ENCODE data around the gene WDFY2.

The WDFY2 gene

GRCh38 chr13:51601601-51602565, 17.6 kb downstream of the WDFY2 start:
- DNase-seq (ENCODE audit: low read depth in 2 of 2) = no peak

- DNase-seq (ENCODE audit: low read depth in 2 of 2) = no peak
Measured at GRCh38 chr13:51603716-51604115, 19.5 kb downstream of the WDFY2 start.

GRCh38 chr13:51605698-51606097, 21.4 kb downstream of the WDFY2 start:
- no peak for DNase-seq (ENCODE audit: low read depth in 2 of 2)

- no peak for DNase-seq (ENCODE audit: low read depth in 2 of 2)
Measured at GRCh38 chr13:51607165-51607564, 22.9 kb downstream of the WDFY2 start.

GRCh38 chr13:51608857-51609406, 24.7 kb downstream of the WDFY2 start:
- no peak for DNase-seq (ENCODE audit: low read depth in 2 of 2)

- DNase-seq (ENCODE audit: low read depth in 2 of 2) = no peak
Measured at GRCh38 chr13:51612867-51613266, 28.6 kb downstream of the WDFY2 start.

GRCh38 chr13:51613535-51613934, 29.3 kb downstream of the WDFY2 start:
- DNase-seq (ENCODE audit: low read depth in 2 of 2) = no peak

- no peak for DNase-seq (ENCODE audit: low read depth in 2 of 2)
Measured at GRCh38 chr13:51614350-51614786, 30.1 kb downstream of the WDFY2 start.

GRCh38 chr13:51618626-51619025, 34.4 kb downstream of the WDFY2 start:
- DNase-seq (ENCODE audit: low read depth in 2 of 2) = no peak

GRCh38 chr13:51619614-51620013, 35.4 kb downstream of the WDFY2 start:
- no peak for DNase-seq (ENCODE audit: low read depth in 2 of 2)

GRCh38 chr13:51620165-51620983, 36.1 kb downstream of the WDFY2 start:
- no peak for DNase-seq (ENCODE audit: low read depth in 2 of 2)

GRCh38 chr13:51621602-51622001, 37.3 kb downstream of the WDFY2 start:
- DNase-seq (ENCODE audit: low read depth in 2 of 2) = no peak

- DNase-seq (ENCODE audit: low read depth in 2 of 2) = no peak
Measured at GRCh38 chr13:51623473-51623872, 39.2 kb downstream of the WDFY2 start.

- DNase-seq (ENCODE audit: low read depth in 2 of 2) = no peak
Measured at GRCh38 chr13:51624207-51624606, 39.9 kb downstream of the WDFY2 start.

- DNase-seq (ENCODE audit: low read depth in 2 of 2) = no peak
Measured at GRCh38 chr13:51624695-51625345, 40.6 kb downstream of the WDFY2 start.

GRCh38 chr13:51625555-51626345, 41.5 kb downstream of the WDFY2 start:
- no peak for DNase-seq (ENCODE audit: low read depth in 2 of 2)

GRCh38 chr13:51626749-51627148, 42.5 kb downstream of the WDFY2 start:
- no peak for DNase-seq (ENCODE audit: low read depth in 2 of 2)

- DNase-seq (ENCODE audit: low read depth in 2 of 2) = no peak
Measured at GRCh38 chr13:51628059-51628852, 44.0 kb downstream of the WDFY2 start.

- DNase-seq (ENCODE audit: low read depth in 2 of 2) = no peak
Measured at GRCh38 chr13:51629491-51630287, 45.4 kb downstream of the WDFY2 start.
